K562 (cell line): ENCODE results near the gene CCNL1. TPM values are rescaled to one million over a fixed set of nuclear protein-coding genes. Genes with fewer than 3 reads are reported as not detected.

Source experiments
- ASH1L ChIP-seq: fragments of 450-650 bp; IDR thresholded peaks from 2 replicates; pipeline ENCODE4 v1.6.1; 2018; ENCODE audit warnings: borderline replicate concordance, mild to moderate bottlenecking, low read depth; ENCODE audit not compliant: partially characterized antibody
- EGR1 ChIP-seq: fragments of 450-650 bp; conservative IDR thresholded peaks from 2 replicates; pipeline ENCODE4 v1.6.1; 2017; ENCODE audit warnings: mild to moderate bottlenecking
- EP400 ChIP-seq: fragments of 450-650 bp; IDR thresholded peaks from 2 replicates; pipeline ENCODE4 v1.6.1; 2017; ENCODE audit warnings: antibody characterized with exemption, mild to moderate bottlenecking, moderate library complexity
- ETV1 ChIP-seq: fragments of 450-650 bp; conservative IDR thresholded peaks from 2 replicates; pipeline ENCODE4 v1.6.1; 2016; ENCODE audit warnings: missing genetic modification characterization, control low read depth, low read depth, missing compliant biosample characterization
- GABPB2 ChIP-seq: fragments of 250-450 bp; sonication (Bioruptor Pico); conservative IDR thresholded peaks from 2 replicates; pipeline ENCODE4 v1.5.1; 2021; ENCODE audit warnings: mild to moderate bottlenecking
- GTF2E2 ChIP-seq: fragments of 200-800 bp; sonication (Bioruptor generic); IDR thresholded peaks from 2 replicates; pipeline ENCODE4 v1.6.1; 2016; ENCODE audit warnings: missing genetic modification characterization, missing compliant biosample characterization
- KLF10 ChIP-seq: fragments of 250-450 bp; sonication (Bioruptor Pico); IDR thresholded peaks from 2 replicates; pipeline ENCODE4 v1.6.1; 2021; ENCODE audit warnings: matching md5 sums
- KLF13 ChIP-seq: fragments of 450-650 bp; IDR thresholded peaks from 2 replicates; pipeline ENCODE4 v1.6.1; 2016; ENCODE audit warnings: missing genetic modification characterization, low read depth, mild to moderate bottlenecking, missing compliant biosample characterization, moderate library complexity, borderline replicate concordance
- PTRF ChIP-seq: fragments of 450-650 bp; IDR thresholded peaks from 2 replicates; pipeline ENCODE4 v1.6.1; 2016; ENCODE audit warnings: mild to moderate bottlenecking, missing genetic modification characterization, missing compliant biosample characterization
- RBM39 ChIP-seq: fragments of 200-400 bp; formaldehyde crosslinking; optimal IDR thresholded peaks from 2 replicates; pipeline ENCODE3; 2018; ENCODE audit warnings: low read depth, low read length
- SIN3A ChIP-seq, 2 experiments: fragments of 150-350 bp in 1 of 2; IDR thresholded peaks; 2 replicates each; pipeline ENCODE4 v1.6.1; 2011 to 2016; ENCODE audit warnings: borderline replicate concordance in 2 of 2, low read depth in 2 of 2, low read length in 2 of 2, mild to moderate bottlenecking in 2 of 2, moderate library complexity in 2 of 2; ENCODE audit not compliant: control insufficient read depth in 1 of 2
- TCF3 ChIP-seq: sonication (generic); formaldehyde crosslinking; IDR thresholded peaks from 2 replicates; pipeline ENCODE4 v1.4.0; 2020; ENCODE audit warnings: mild to moderate bottlenecking, missing genetic modification reagents
- ZNF212 ChIP-seq: fragments of 450-650 bp; formaldehyde crosslinking; IDR thresholded peaks from 2 replicates; pipeline ENCODE4 v1.4.0; 2020; ENCODE audit warnings: mild to moderate bottlenecking
- ZNF766 ChIP-seq: fragments of 200-800 bp; sonication (Bioruptor generic); conservative IDR thresholded peaks from 2 replicates; pipeline ENCODE4 v1.6.1; 2016; ENCODE audit warnings: missing genetic modification characterization, missing compliant biosample characterization
- polyA plus RNA-seq, 8 experiments: library from polyadenylated mRNA; depleted of rRNA in 4 of 8; stranded (reverse) in 5 of 8; unstranded in 3 of 8; fragments of >200 nt; fragmentation: Nextera tagmentation in 2 of 8; fragmentation: Illumina TruSeq in 1 of 8; extraction: Ambion mirVana in 2 of 8; extraction: Trizol in 1 of 8; gene quantifications; 2 replicates each; pipeline versions ENCODE4 v1.2.1 to v1.2.3, GENCODE V29; 2011 to 2014; ENCODE audit warnings: inconsistent platforms in 1 of 8, missing spikeins in 1 of 8
- total RNA-seq, 7 experiments: library from RNA; depleted of rRNA in 6 of 7; stranded (reverse); fragments of >200 nt in 6 of 7; fragmentation: Illumina TruSeq in 2 of 7; extraction: Trizol in 2 of 7; gene quantifications; 2 replicates each; pipeline versions ENCODE4 v1.2.1 to v1.2.3, GENCODE V29; 2011 to 2021; ENCODE audit warnings: low replicate concordance in 1 of 7
- TF ChIP-seq, protein P1 (sequence below): fragments of 250-450 bp; sonication (Bioruptor Pico); IDR thresholded peaks from 2 replicates; pipeline ENCODE4 v1.9.0; 2021; ENCODE audit warnings: mild to moderate bottlenecking
- TF ChIP-seq, protein P2 (sequence below): sonication (generic); formaldehyde crosslinking; IDR thresholded peaks from 2 replicates; pipeline ENCODE4 v1.8.0; 2022; ENCODE audit warnings: mild to moderate bottlenecking, low read depth, missing genetic modification reagents
- TF ChIP-seq, protein P3 (sequence below): fragments of 450-650 bp; formaldehyde crosslinking; conservative IDR thresholded peaks from 2 replicates; pipeline ENCODE4 v1.4.0; 2022; ENCODE audit warnings: mild to moderate bottlenecking, missing genetic modification characterization
- TF ChIP-seq, protein P4 (sequence below): fragments of 450-650 bp; conservative IDR thresholded peaks from 2 replicates; pipeline ENCODE4 v1.6.1; 2016; ENCODE audit warnings: missing genetic modification characterization, low read depth, mild to moderate bottlenecking, control low read depth, missing compliant biosample characterization
- TF ChIP-seq, protein P5 (sequence below): fragments of 450-650 bp; IDR thresholded peaks from 2 replicates; pipeline ENCODE4 v1.6.1; 2018; ENCODE audit not compliant: partially characterized antibody

CCNL1 gene
- total and polyA plus RNA-seq, 9 of the 15 experiments (the other 6 are each of a cell fraction or from before 2014, with no cell fraction given) = 16.1 to 186 (median 132) TPM

DNA sequence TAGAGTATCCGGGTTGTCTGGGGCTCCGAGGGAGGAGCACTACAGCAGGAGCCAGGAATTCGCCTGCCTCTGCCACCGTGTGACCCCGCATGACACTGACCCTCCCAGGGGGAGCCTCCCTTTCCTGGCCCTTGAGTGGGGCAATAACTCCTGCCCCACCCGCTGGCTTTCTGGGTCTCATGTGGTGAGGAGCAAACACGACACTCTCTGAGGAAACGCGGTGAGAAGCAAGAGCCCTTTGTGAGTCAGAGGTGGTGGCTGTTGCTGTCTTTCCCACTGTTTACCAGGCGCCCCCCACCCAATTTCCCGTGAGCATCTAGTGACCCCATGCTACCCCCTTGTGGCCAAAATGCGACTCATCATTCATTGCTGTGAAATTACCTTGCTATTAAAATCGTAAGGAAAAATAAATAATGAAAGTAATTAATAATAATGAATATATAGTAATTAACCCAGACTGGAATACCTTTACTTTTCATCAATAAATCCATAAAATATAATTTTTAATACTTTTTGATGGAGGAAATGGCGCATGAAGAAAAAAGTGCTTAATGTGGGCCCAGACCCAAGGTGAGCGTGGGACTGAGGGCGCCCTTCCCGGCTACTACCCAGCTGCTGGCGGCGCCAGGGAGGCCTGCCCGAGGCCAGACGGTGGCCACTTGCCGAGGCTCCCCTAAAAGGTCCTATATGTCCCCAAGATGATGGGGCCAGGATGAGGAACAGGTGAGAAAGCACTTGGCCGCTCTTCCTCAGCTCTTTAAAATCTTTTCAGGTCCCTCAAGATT, 29.3 kb downstream of the CCNL1 start (continued):
- TF ChIP-seq SIN3A (IDR thresholded peaks at IDR 0.05; ENCODE audit: borderline replicate concordance in 2 of 2, control insufficient read depth in 1 of 2, low read depth in 2 of 2, low read length in 2 of 2) = no peak
- TF ChIP-seq, protein P1, sequence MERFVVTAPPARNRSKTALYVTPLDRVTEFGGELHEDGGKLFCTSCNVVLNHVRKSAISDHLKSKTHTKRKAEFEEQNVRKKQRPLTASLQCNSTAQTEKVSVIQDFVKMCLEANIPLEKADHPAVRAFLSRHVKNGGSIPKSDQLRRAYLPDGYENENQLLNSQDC (CRISPR knock-in tag) = no peak
- TF ChIP-seq, protein P2, sequence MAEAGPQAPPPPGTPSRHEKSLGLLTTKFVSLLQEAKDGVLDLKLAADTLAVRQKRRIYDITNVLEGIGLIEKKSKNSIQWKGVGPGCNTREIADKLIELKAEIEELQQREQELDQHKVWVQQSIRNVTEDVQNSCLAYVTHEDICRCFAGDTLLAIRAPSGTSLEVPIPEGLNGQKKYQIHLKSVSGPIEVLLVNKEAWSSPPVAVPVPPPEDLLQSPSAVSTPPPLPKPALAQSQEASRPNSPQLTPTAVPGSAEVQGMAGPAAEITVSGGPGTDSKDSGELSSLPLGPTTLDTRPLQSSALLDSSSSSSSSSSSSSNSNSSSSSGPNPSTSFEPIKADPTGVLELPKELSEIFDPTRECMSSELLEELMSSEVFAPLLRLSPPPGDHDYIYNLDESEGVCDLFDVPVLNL (CRISPR knock-in tag) = no peak
- TF ChIP-seq, protein P3, sequence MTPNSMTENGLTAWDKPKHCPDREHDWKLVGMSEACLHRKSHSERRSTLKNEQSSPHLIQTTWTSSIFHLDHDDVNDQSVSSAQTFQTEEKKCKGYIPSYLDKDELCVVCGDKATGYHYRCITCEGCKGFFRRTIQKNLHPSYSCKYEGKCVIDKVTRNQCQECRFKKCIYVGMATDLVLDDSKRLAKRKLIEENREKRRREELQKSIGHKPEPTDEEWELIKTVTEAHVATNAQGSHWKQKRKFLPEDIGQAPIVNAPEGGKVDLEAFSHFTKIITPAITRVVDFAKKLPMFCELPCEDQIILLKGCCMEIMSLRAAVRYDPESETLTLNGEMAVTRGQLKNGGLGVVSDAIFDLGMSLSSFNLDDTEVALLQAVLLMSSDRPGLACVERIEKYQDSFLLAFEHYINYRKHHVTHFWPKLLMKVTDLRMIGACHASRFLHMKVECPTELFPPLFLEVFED (CRISPR knock-in tag) = no peak
- TF ChIP-seq TCF3 (CRISPR knock-in tag) = no peak; the same call in 1 of the 2 replicates
- TF ChIP-seq KLF10 (CRISPR knock-in tag) = no peak
- 0 out of 2 replicates have a peak, but pooled peaks have one; percentile 22 for TF ChIP-seq ETV1 (tag)
- TF ChIP-seq, protein P4, sequence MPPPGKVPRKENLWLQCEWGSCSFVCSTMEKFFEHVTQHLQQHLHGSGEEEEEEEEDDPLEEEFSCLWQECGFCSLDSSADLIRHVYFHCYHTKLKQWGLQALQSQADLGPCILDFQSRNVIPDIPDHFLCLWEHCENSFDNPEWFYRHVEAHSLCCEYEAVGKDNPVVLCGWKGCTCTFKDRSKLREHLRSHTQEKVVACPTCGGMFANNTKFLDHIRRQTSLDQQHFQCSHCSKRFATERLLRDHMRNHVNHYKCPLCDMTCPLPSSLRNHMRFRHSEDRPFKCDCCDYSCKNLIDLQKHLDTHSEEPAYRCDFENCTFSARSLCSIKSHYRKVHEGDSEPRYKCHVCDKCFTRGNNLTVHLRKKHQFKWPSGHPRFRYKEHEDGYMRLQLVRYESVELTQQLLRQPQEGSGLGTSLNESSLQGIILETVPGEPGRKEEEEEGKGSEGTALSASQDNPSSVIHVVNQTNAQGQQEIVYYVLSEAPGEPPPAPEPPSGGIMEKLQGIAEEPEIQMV = no peak
- no peak for TF ChIP-seq EGR1
- TF ChIP-seq RBM39 = no peak
- TF ChIP-seq PTRF (tag) = no peak
- no peak for TF ChIP-seq GABPB2 (CRISPR knock-in tag)
- 0 out of 2 replicates have a peak, but pooled peaks have one; percentile 16 for TF ChIP-seq EP400
- peak; percentile 73; the same call in 1 of the 2 replicates for TF ChIP-seq ZNF766
- TF ChIP-seq, protein P5, sequence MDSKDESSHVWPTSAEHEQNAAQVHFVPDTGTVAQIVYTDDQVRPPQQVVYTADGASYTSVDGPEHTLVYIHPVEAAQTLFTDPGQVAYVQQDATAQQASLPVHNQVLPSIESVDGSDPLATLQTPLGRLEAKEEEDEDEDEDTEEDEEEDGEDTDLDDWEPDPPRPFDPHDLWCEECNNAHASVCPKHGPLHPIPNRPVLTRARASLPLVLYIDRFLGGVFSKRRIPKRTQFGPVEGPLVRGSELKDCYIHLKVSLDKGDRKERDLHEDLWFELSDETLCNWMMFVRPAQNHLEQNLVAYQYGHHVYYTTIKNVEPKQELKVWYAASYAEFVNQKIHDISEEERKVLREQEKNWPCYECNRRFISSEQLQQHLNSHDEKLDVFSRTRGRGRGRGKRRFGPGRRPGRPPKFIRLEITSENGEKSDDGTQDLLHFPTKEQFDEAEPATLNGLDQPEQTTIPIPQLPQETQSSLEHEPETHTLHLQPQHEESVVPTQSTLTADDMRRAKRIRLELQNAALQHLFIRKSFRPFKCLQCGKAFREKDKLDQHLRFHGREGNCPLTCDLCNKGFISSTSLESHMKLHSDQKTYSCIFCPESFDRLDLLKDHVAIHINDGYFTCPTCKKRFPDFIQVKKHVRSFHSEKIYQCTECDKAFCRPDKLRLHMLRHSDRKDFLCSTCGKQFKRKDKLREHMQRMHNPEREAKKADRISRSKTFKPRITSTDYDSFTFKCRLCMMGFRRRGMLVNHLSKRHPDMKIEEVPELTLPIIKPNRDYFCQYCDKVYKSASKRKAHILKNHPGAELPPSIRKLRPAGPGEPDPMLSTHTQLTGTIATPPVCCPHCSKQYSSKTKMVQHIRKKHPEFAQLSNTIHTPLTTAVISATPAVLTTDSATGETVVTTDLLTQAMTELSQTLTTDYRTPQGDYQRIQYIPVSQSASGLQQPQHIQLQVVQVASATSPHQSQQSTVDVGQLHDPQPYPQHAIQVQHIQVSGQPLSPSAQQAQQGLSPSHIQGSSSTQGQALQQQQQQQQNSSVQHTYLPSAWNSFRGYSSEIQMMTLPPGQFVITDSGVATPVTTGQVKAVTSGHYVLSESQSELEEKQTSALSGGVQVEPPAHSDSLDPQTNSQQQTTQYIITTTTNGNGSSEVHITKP = no peak
- TF ChIP-seq KLF13 = no peak
- no peak for TF ChIP-seq GTF2E2
- TF ChIP-seq ASH1L = no peak
- no peak for TF ChIP-seq ZNF212 (CRISPR knock-in tag)
